NCI-H82 (cell line): ENCODE results near the gene MYCBP2.

Experiments
- DNase-seq: peaks from one replicate; lab custom pipeline; 2025; lab: John Stamatoyannopoulos, UW

Gene MYCBP2

GRCh38 chr13:77093735-77094134 is 233.2 kb downstream of the MYCBP2 start:
- no peak for DNase-seq

DNA sequence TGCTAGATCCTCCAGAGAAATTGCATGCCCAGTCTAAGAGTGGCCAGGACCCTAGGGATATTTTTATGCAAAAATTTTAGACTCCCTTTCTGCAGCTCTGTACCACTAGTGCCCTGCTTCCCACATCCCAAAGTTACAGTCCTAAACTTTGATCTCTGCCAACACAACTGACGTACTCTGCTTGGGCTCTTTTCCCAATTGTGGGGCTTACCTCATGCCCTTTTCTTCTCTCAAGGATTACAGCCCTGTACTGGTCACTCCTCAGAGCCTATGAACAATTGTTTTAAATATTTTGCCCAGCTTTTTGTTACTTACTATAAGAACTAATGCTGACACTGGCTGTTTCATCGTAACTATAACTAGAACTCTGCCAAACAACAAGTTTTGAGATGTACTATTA is 242.1 kb downstream of the MYCBP2 start:
- no peak for DNase-seq

DNA sequence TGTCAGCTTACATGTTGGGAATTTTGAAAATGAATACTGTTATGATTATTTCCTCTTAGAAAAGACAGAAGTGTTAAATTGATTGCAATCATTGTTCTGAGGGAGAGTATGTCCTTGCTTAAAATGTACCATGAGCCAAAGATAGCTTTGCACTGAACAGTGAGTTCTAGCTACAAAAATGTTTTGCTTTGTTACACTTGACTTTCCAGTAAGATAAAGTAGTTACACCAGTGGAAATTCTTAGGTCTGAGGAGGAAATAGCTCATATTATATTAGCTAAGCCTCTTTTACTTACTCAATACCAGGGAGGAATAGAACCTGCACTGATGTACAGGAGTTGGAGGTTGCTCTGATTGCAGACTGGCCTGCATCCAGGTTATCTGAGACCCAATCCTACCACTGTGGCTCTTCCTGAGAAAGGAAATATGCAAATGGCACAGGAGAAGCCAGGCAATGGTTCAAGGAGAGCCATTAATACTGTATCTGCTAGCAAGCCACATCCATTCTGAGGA is 246.9 kb downstream of the MYCBP2 start:
- DNase-seq = no peak

DNA sequence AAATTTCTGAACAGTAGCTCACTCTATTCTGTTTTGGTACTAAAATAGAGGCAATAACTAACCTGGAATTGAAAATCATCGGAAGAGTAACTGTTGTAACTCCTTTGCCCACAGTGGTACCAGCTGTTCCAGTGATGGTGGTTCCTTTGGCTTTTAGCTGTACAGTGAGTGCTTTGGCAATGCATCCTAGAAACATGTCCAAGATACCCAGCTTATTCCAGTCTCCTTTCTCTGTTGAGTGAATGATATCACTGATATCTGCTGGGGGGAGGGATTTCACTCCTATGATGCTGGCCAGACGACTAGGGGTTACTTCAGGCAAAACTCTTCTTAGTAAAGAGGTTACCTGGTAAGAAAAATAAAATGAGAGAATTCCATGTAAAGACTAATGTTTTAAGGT is 259.4 kb downstream of the MYCBP2 start:
- DNase-seq = no peak

GRCh38 chr13:77065461-77066147 is 261.3 kb downstream of the MYCBP2 start:
- no peak for DNase-seq

- no peak for DNase-seq
These were observed 264.8 kb downstream of the MYCBP2 start for GRCh38 chr13:77062097-77062496.

GRCh38 chr13:77061362-77061761 is 265.5 kb downstream of the MYCBP2 start:
- no peak for DNase-seq

- no peak for DNase-seq
These were observed 270.0 kb downstream of the MYCBP2 start for GRCh38 chr13:77056886-77057285.

GRCh38 chr13:77056382-77056781 is 270.5 kb downstream of the MYCBP2 start:
- DNase-seq = no peak

GRCh38 chr13:77055158-77055557 is 271.7 kb downstream of the MYCBP2 start:
- DNase-seq = no peak

GRCh38 chr13:77053192-77053591 is 273.7 kb downstream of the MYCBP2 start:
- DNase-seq = no peak

GRCh38 chr13:77048681-77049080 is 278.2 kb downstream of the MYCBP2 start:
- DNase-seq = no peak

GRCh38 chr13:77047649-77048343 is 279.1 kb downstream of the MYCBP2 start:
- DNase-seq = peak; percentile 16

DNA sequence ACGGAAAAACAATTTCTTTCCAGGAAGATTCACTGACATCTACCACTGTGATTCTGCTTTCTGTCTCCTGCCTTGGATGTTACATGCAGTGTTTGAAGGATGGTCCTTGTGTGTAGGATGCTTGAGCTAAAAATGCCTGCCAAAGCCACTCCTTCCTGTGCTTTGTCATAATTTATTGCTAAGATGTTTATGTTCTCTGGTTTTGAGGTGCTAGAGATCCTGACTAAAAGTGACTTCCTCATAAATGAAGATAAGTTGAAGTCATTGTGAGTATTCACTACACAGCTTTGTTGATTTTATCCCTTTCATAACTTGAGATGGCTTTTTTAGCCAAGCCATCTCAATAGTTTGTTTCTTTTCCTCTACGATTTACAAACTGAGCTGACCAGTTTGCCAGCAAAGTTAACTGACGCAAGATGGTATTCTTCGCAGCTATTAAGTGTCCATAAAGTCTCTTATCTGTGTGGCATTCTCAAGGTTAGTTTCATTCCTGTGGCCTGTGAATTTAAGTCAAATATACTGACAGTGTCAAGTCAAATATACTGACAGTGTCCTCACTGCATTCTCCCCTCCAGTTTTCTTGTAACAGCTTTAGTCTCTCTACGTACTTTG is 284.2 kb downstream of the MYCBP2 start:
- no peak for DNase-seq

GRCh38 chr13:77040835-77041234 is 286.1 kb downstream of the MYCBP2 start:
- DNase-seq = peak; percentile 94

GRCh38 chr13:77040076-77040475 is 286.8 kb downstream of the MYCBP2 start:
- DNase-seq = peak; percentile 93

GRCh38 chr13:77038907-77039480 is 287.9 kb downstream of the MYCBP2 start:
- no peak for DNase-seq

GRCh38 chr13:77036279-77036678 is 290.6 kb downstream of the MYCBP2 start:
- no peak for DNase-seq

GRCh38 chr13:77034881-77035280 is 292.0 kb downstream of the MYCBP2 start:
- no peak for DNase-seq

GRCh38 chr13:77033717-77034302 is 293.1 kb downstream of the MYCBP2 start:
- DNase-seq = no peak

- peak; percentile 85 for DNase-seq
These were observed 295.1 kb downstream of the MYCBP2 start for GRCh38 chr13:77031656-77032243.

DNA sequence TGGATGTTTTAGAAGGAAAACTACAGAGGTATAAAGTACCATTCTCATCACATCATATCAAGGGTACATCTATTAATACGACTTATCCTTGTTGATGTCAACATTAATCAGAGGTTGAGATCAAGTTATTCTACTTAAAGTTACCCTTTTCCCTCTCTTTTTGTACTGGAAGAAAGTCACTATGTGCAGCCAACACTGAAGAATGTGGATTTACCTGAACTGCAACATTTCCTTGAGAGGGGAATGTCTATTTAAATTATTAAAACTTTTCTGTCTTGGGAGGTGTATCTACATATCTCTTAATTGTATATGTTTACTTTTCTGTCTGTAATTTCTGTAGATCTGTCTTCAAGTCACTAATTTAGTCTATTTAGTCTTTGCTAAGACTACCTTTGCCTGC is 297.5 kb downstream of the MYCBP2 start:
- DNase-seq = no peak
